OCI-LY1 (cell line): ENCODE results near the gene PPP4R1.
A peak's percentile ranks its signal among the peaks of the same experiment; 100 is the strongest.

Source experiments
- CTCF ChIP-seq: fragments of 200-600 bp; sonication (generic), shearing (Covaris generic); IDR thresholded peaks from 2 replicates; pipeline ENCODE4 v1.5.1; 2017; ENCODE audit warnings: mild to moderate bottlenecking, antibody characterized with exemption, low read length, moderate library complexity, mixed read lengths
- EZH2 ChIP-seq: fragments of 200-600 bp; sonication (generic), shearing (Covaris generic); IDR thresholded peaks from 2 replicates; pipeline ENCODE4 v1.8.0; 2017; ENCODE audit warnings: borderline replicate concordance, mixed run types, mild to moderate bottlenecking, antibody characterized with exemption, low read length, moderate library complexity, mixed read lengths

GRCh38 chr18:9575558-9575957 lies 38.8 kb downstream of the PPP4R1 start:
- TF ChIP-seq CTCF (peak; percentile 99), EZH2 (no peak)
